K562 (cell line): Measurements from ENCODE around the gene DSC1. TPM values are rescaled to one million over a fixed set of nuclear protein-coding genes. Genes with fewer than 3 reads are reported as not detected.

ENCODE experiments used
- SMAD4 ChIP-seq: fragments of 250-450 bp; sonication (Bioruptor Pico); conservative IDR thresholded peaks from 2 replicates; pipeline ENCODE4 v1.8.0; 2021; ENCODE audit warnings: inconsistent platforms, mild to moderate bottlenecking, moderate library complexity
- XRCC3 ChIP-seq: fragments of 450-650 bp; IDR thresholded peaks from 2 replicates; pipeline ENCODE4 v1.6.1; 2017; ENCODE audit warnings: mild to moderate bottlenecking, moderate library complexity
- polyA plus RNA-seq, 8 experiments: library from polyadenylated mRNA; depleted of rRNA in 4 of 8; stranded (reverse) in 5 of 8; unstranded in 3 of 8; fragments of >200 nt; fragmentation: Nextera tagmentation in 2 of 8; fragmentation: Illumina TruSeq in 1 of 8; extraction: Ambion mirVana in 2 of 8; extraction: Trizol in 1 of 8; gene quantifications; 2 replicates each; pipeline versions ENCODE4 v1.2.1 to v1.2.3, GENCODE V29; 2011 to 2014; ENCODE audit warnings: inconsistent platforms in 1 of 8, missing spikeins in 1 of 8
- total RNA-seq, 7 experiments: library from RNA; depleted of rRNA in 6 of 7; stranded (reverse); fragments of >200 nt in 6 of 7; fragmentation: Illumina TruSeq in 2 of 7; extraction: Trizol in 2 of 7; gene quantifications; 2 replicates each; pipeline versions ENCODE4 v1.2.1 to v1.2.3, GENCODE V29; 2011 to 2021; ENCODE audit warnings: low replicate concordance in 1 of 7
- TF ChIP-seq, protein P1 (sequence below): fragments of 200-600 bp; sonication (generic); IDR thresholded peaks from one replicate; pipeline ENCODE4 v1.6.1; 2012; ENCODE audit warnings: mild to moderate bottlenecking, low read depth, low read length, inconsistent platforms
- TF ChIP-seq, protein P2 (sequence below): fragments of 450-650 bp; IDR thresholded peaks from 2 replicates; pipeline ENCODE4 v1.6.1; 2016; ENCODE audit warnings: mild to moderate bottlenecking, moderate library complexity

Gene DSC1
- total and polyA plus RNA-seq, 9 of the 15 experiments (the other 6 are each of a cell fraction or from before 2014, with no cell fraction given), result 0.04 to 0.07 (median 0.05) TPM; not detected in 4

- TF ChIP-seq, protein P1, sequence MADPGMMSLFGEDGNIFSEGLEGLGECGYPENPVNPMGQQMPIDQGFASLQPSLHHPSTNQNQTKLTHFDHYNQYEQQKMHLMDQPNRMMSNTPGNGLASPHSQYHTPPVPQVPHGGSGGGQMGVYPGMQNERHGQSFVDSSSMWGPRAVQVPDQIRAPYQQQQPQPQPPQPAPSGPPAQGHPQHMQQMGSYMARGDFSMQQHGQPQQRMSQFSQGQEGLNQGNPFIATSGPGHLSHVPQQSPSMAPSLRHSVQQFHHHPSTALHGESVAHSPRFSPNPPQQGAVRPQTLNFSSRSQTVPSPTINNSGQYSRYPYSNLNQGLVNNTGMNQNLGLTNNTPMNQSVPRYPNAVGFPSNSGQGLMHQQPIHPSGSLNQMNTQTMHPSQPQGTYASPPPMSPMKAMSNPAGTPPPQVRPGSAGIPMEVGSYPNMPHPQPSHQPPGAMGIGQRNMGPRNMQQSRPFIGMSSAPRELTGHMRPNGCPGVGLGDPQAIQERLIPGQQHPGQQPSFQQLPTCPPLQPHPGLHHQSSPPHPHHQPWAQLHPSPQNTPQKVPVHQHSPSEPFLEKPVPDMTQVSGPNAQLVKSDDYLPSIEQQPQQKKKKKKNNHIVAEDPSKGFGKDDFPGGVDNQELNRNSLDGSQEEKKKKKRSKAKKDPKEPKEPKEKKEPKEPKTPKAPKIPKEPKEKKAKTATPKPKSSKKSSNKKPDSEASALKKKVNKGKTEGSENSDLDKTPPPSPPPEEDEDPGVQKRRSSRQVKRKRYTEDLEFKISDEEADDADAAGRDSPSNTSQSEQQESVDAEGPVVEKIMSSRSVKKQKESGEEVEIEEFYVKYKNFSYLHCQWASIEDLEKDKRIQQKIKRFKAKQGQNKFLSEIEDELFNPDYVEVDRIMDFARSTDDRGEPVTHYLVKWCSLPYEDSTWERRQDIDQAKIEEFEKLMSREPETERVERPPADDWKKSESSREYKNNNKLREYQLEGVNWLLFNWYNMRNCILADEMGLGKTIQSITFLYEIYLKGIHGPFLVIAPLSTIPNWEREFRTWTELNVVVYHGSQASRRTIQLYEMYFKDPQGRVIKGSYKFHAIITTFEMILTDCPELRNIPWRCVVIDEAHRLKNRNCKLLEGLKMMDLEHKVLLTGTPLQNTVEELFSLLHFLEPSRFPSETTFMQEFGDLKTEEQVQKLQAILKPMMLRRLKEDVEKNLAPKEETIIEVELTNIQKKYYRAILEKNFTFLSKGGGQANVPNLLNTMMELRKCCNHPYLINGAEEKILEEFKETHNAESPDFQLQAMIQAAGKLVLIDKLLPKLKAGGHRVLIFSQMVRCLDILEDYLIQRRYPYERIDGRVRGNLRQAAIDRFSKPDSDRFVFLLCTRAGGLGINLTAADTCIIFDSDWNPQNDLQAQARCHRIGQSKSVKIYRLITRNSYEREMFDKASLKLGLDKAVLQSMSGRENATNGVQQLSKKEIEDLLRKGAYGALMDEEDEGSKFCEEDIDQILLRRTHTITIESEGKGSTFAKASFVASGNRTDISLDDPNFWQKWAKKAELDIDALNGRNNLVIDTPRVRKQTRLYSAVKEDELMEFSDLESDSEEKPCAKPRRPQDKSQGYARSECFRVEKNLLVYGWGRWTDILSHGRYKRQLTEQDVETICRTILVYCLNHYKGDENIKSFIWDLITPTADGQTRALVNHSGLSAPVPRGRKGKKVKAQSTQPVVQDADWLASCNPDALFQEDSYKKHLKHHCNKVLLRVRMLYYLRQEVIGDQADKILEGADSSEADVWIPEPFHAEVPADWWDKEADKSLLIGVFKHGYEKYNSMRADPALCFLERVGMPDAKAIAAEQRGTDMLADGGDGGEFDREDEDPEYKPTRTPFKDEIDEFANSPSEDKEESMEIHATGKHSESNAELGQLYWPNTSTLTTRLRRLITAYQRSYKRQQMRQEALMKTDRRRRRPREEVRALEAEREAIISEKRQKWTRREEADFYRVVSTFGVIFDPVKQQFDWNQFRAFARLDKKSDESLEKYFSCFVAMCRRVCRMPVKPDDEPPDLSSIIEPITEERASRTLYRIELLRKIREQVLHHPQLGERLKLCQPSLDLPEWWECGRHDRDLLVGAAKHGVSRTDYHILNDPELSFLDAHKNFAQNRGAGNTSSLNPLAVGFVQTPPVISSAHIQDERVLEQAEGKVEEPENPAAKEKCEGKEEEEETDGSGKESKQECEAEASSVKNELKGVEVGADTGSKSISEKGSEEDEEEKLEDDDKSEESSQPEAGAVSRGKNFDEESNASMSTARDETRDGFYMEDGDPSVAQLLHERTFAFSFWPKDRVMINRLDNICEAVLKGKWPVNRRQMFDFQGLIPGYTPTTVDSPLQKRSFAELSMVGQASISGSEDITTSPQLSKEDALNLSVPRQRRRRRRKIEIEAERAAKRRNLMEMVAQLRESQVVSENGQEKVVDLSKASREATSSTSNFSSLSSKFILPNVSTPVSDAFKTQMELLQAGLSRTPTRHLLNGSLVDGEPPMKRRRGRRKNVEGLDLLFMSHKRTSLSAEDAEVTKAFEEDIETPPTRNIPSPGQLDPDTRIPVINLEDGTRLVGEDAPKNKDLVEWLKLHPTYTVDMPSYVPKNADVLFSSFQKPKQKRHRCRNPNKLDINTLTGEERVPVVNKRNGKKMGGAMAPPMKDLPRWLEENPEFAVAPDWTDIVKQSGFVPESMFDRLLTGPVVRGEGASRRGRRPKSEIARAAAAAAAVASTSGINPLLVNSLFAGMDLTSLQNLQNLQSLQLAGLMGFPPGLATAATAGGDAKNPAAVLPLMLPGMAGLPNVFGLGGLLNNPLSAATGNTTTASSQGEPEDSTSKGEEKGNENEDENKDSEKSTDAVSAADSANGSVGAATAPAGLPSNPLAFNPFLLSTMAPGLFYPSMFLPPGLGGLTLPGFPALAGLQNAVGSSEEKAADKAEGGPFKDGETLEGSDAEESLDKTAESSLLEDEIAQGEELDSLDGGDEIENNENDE, result no peak
- TF ChIP-seq, protein P2, sequence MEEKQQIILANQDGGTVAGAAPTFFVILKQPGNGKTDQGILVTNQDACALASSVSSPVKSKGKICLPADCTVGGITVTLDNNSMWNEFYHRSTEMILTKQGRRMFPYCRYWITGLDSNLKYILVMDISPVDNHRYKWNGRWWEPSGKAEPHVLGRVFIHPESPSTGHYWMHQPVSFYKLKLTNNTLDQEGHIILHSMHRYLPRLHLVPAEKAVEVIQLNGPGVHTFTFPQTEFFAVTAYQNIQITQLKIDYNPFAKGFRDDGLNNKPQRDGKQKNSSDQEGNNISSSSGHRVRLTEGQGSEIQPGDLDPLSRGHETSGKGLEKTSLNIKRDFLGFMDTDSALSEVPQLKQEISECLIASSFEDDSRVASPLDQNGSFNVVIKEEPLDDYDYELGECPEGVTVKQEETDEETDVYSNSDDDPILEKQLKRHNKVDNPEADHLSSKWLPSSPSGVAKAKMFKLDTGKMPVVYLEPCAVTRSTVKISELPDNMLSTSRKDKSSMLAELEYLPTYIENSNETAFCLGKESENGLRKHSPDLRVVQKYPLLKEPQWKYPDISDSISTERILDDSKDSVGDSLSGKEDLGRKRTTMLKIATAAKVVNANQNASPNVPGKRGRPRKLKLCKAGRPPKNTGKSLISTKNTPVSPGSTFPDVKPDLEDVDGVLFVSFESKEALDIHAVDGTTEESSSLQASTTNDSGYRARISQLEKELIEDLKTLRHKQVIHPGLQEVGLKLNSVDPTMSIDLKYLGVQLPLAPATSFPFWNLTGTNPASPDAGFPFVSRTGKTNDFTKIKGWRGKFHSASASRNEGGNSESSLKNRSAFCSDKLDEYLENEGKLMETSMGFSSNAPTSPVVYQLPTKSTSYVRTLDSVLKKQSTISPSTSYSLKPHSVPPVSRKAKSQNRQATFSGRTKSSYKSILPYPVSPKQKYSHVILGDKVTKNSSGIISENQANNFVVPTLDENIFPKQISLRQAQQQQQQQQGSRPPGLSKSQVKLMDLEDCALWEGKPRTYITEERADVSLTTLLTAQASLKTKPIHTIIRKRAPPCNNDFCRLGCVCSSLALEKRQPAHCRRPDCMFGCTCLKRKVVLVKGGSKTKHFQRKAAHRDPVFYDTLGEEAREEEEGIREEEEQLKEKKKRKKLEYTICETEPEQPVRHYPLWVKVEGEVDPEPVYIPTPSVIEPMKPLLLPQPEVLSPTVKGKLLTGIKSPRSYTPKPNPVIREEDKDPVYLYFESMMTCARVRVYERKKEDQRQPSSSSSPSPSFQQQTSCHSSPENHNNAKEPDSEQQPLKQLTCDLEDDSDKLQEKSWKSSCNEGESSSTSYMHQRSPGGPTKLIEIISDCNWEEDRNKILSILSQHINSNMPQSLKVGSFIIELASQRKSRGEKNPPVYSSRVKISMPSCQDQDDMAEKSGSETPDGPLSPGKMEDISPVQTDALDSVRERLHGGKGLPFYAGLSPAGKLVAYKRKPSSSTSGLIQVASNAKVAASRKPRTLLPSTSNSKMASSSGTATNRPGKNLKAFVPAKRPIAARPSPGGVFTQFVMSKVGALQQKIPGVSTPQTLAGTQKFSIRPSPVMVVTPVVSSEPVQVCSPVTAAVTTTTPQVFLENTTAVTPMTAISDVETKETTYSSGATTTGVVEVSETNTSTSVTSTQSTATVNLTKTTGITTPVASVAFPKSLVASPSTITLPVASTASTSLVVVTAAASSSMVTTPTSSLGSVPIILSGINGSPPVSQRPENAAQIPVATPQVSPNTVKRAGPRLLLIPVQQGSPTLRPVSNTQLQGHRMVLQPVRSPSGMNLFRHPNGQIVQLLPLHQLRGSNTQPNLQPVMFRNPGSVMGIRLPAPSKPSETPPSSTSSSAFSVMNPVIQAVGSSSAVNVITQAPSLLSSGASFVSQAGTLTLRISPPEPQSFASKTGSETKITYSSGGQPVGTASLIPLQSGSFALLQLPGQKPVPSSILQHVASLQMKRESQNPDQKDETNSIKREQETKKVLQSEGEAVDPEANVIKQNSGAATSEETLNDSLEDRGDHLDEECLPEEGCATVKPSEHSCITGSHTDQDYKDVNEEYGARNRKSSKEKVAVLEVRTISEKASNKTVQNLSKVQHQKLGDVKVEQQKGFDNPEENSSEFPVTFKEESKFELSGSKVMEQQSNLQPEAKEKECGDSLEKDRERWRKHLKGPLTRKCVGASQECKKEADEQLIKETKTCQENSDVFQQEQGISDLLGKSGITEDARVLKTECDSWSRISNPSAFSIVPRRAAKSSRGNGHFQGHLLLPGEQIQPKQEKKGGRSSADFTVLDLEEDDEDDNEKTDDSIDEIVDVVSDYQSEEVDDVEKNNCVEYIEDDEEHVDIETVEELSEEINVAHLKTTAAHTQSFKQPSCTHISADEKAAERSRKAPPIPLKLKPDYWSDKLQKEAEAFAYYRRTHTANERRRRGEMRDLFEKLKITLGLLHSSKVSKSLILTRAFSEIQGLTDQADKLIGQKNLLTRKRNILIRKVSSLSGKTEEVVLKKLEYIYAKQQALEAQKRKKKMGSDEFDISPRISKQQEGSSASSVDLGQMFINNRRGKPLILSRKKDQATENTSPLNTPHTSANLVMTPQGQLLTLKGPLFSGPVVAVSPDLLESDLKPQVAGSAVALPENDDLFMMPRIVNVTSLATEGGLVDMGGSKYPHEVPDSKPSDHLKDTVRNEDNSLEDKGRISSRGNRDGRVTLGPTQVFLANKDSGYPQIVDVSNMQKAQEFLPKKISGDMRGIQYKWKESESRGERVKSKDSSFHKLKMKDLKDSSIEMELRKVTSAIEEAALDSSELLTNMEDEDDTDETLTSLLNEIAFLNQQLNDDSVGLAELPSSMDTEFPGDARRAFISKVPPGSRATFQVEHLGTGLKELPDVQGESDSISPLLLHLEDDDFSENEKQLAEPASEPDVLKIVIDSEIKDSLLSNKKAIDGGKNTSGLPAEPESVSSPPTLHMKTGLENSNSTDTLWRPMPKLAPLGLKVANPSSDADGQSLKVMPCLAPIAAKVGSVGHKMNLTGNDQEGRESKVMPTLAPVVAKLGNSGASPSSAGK, result peak; percentile 28; the same call in 1 of the 2 replicates
- TF ChIP-seq XRCC3 (no peak), SMAD4 (CRISPR knock-in tag) (peak; percentile 41; the same call in 1 of the 2 replicates)
Observed at GRCh38 chr18:31102025-31102684, 60.5 kb downstream of the DSC1 start, which contains the start of gene DSC2 (continued).
